HG03196 (cell line): Measurements from ENCODE around the gene CPB1.
"Not testable (repeated sequence)": the region's sequence is repeated elsewhere in the genome, so short reads cannot be mapped to it uniquely, and the experiment has no call there.

Experiments
- ATAC-seq: cut with Tn5 transposase; IDR thresholded peaks from one replicate; pipeline ENCODE4 v1.9.1; 2021; ENCODE audit not compliant: unreplicated experiment

Gene CPB1

DNA sequence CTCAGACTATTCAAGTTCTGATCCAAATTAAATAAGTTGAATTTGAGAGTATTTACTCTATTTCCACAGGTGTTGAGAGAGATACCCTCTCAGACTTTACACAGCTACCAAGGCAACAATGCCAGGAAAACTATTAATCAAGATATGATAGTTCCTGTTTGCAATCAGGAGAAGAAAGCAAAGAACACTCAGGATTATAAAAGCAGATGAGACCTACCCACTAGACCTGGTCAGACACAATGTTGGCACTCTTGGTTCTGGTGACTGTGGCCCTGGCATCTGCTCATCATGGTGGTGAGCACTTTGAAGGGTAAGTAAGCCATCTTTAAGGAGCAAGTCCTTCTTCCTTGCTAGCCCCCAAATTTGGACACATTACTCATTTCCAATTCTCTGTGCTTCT lies at the start of gene CPB1:
Gene CPB1, plus strand, starts transcription at position 227 of the 400 bp plus-strand sequence. Its CDS starts 13 bp downstream, at position 240.
- ATAC-seq: no peak

DNA sequence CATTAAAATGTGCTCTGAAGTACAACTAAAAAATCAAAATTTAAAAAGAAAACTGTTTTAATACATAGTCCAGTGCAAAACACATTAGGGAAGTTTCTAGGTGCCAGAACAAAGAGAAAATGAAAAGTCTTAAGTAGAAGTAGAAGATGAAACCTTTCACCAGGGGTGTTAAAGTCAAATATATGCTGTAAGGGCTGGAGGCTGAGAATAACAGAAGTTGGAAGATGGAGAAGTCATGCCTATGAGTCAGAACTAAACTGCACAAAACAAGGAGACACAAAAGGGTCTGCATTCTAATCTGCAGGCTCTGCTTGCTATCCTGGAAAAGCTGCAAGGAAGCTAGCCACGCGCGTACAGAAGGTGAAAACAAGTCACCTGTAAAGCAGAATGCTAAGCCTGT lies 48.7 kb upstream of the CPB1 start:
- no peak for ATAC-seq

DNA sequence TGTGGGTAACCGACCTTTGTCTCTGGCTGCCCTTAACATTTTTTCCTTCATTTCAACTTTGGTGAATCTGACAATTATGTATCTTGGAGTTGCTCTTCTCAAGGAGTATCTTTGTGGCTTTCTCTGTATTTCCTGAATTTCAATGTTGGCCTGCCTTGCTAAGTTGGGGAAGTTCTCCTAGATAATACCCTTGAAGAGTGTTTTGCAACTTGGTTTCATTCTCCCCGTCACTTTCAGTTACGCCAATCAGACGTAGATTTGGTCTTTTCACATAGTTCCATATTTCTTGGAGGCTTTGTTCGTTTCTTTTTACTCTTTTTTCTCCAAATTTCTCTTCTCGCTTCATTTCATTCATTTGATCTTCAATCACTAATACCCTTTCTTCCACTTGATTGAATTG lies 42.6 kb upstream of the CPB1 start:
- not testable (repeated sequence) for ATAC-seq

DNA sequence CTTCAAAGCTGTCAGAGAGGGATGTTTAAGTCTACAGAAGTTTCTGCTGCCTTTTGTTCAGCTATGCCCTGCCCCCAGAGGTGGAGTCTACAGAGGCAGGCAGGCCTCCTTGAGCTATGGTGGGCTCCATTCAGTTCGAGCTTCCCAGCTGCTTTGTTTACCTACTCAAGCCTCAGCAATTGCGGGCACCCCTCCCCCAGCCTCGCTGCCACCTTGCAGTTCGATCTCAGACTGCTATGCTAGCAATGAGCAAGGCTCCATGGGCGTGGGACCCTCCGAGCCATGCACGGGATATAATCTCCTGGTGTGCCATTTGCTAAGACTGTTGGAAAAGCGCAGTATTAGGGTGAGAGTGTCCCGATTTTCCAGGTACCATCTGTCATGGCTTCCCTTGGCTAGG lies 41.5 kb upstream of the CPB1 start:
- not testable (repeated sequence) for ATAC-seq

DNA sequence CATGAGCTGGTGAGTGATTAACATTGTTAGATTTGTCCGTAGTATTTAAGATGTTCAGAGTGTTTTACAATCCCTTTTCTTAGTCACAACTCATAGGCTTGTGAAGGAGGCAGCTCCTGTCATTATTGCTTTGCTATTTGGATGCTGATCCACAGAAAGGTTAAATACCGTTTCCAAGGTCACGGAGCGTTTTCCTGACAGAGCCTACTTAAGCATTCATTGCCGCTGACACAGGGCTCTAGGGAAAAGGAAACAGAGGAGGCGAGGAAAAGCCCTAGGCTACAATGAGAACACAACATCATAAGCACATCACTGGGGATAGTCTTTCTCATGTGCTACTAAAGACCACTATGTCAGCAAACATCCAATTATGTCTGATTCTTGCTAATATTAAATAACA lies 38.5 kb upstream of the CPB1 start:
- no peak for ATAC-seq

DNA sequence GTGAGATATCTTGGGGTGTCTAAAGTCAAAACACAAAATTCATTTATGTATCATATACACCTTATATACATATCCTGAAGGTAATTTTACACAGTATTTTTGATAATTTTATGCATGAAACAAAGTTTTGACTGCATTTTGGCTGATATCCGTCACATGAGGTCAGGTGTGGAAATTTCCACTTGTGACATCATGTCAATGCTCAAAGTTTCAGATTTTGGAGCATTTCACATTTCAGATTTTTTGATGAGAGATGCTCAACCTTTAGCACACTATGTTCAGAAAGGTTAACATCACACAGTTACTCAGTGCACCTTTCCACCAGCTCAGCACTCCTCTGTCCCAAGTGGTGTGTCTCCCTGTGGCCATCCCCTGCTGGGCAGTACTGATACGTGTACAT lies 37.7 kb upstream of the CPB1 start:
- ATAC-seq: no peak

DNA sequence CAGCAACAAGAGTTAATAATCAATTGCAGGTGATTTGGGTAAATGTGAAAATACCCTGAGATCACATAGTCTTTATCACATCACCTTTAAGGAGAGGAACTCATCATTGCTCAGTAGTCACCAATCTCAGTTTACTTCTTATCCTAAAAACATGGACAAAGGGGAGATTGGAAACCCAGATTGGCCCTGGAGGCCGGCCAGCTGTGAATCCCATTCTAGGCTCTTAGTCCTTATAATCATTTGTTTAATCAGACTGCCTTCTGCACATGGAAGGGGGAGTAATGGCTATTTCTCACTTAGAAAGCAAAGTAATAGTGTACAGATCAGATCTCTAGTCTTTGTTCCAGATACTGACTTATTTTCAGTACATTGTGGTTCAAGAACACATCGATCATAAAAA lies 37.2 kb upstream of the CPB1 start:
- no peak for ATAC-seq

DNA sequence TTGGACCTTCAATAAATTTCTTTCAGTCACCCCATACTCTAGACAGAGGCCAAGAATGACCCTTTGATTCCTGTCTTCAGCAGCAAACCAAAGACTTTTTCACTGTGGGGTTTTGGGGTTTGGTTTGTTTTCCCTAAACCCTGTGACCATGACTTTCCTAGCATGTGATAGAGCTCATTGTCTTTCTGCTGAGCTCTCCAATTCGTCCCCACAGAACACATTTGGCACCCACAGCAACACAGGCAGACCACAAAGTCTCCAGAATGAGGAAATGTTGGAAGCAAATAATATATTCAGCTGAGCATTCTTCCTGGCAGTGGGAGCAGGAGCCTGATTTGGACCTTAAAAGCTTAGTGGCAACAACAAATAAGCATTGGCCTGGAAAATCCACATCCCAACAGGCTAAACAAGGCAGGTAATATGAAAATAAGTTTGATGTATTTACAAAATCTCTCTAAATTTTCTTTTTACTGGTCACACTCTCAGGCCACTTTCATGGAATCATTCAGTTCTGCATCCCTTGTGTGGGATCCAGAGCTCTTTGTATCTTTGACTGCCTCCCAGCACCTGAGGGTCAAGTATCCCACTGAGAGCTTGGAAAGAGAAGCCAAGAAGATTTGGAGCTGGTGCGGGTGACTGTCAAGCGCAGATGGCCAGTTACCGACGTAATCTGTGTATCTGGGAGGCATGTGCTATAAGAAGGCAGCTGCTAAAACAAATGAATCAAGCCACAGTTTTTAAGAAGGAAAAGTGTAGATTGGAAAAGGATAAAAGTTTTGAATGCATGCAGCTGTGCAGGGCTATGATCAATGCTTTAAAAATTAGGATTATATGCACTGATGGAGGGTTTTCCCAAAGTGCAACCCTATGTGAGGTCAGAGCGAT lies 36.5 kb upstream of the CPB1 start:
- ATAC-seq: no peak

DNA sequence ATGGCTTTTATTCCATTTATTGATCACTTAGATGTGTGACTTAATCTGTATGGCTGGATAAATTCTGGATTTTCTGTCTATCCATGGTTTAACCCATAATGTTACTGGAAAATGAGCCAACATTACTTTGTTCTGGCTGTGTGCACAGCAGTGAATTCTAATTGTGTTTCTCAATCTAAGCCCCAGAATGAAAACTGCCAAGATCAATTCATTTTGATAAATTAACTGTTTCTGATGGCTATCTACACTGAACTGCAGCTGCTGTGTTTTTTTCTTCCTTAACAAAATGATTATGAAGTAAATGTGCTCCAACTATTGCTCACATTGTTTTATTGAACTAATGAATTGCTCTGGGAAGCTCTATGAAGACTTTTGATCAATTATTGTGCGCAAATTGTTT lies 35.7 kb upstream of the CPB1 start:
- ATAC-seq: no peak

DNA sequence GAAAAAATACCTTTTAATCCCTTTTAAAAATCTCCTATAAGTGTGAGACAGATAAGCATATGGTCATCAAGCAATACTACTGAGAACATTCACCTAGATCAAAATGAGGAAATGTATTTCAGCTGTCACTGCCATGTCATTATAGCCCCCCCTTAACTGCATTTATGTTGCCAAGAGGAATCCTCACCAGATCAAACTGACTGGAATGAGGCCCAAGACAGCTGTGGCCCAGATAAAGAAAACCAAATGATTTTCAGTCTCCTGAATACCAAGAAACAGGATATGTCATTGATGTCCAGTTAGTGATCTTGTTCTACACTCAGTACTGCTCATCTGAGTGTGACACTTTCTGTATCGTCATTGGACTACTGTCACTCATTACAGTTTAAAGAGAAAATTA lies 35.1 kb upstream of the CPB1 start:
- no peak for ATAC-seq

DNA sequence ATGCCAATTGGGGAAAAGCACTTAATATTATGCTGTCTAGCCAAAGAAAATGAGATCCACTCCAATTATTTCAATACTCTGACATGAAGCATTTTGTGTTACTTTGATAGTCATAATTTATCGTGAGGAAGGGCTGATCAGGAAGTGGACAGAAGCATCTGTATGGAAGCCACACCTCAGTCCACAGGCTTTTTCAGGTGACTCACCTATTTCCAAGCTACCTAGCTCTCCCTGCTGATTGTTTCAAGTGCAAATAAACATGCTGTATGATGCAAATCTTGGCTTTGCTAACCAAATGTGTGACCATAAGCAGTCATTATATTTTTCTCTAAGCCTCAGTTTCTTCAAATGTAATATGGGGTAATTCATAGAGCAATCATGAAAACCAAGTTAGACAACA lies 30.8 kb upstream of the CPB1 start:
- no peak for ATAC-seq

DNA sequence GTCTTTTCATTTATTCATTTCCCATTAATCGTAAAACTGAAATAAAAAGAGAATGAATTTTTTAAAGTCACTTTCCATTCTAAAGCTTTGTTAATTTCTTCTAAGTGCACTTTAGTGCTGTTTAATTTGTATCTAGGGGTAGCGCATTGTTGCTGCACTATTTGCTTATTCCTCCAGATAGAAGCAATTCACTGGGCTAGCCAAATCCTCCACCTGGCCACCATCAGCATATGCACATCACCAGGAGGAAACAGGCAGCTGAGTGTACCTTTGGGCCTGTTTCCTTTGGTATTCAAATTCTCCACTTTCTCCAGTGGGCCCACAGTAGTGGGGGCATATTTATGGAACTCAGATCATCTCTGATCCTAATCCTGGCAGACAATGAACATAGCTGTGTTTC lies 29.8 kb upstream of the CPB1 start:
- ATAC-seq: no peak

DNA sequence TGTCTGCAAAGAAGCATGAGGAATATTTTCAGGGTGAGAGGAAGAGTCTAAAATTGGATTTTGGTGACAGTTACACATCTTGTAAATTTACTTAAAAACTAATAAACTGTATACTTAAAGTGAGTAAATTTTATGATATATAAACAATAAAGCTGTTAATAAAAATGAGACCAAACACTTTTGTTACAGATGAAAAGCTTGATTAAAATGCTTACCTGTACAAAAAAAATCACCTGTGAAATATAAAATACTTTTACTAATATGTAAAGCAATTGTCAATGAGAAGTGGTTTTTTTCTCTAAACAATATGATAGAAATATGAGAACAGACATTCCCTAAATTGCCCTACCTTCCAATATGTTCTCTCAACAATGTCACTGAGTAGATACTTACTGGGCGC lies 27.2 kb upstream of the CPB1 start:
- no peak for ATAC-seq

DNA sequence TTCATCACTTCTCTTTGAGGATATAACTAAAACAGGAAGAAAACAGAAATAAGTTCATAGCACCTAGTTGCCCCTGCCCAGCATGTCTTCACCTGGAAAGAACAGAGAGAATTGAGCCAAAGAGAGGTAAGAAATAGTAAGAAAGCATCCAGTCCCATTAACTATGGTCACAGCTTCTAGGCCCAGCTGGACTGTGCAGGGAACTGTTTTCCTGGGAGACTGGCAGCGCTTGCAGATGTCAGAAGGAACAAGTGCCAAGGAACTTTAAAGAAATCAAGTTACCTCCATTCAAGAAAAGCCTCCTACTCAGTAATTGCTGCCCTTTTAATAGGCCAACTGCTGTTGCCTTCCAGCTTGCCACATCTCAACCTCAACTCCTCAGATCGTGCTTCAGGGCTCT lies 17.8 kb upstream of the CPB1 start:
- ATAC-seq: no peak

DNA sequence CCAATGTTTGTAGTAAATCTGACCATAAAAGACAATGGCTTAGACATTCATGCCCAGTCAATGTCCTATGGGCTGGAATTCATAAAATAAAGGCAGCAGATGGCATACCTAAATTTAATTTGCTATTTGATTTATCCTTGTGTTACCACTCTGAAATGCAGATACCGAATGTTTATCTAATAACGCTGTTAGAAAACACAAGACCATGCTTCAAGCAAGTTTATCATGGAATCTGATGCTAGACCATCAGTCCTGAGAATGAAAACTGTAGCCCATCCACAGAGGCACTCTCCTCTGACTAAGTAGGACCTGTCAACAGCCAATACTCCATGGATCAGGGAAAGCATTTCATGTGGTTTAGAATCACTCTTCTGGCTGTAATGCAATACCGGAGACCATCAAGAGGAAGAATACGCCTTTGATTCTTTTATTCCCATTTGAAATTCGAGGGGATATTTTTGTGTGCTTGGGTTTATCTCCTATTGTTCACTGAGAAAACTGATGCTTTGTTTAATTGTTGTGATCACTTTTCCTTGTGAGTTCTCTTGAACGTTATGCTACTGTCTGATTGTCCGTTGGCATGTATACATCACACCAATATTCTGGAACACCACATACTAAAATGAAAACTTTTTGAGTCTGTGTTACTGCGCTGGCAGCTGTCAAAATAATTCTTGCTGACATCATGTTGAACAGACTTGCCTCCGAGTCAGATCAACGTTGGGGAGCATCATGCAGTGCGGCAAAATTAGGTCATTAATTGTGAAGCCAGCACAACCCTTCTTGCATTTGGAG lies 12.1 kb upstream of the CPB1 start:
- ATAC-seq: no peak

DNA sequence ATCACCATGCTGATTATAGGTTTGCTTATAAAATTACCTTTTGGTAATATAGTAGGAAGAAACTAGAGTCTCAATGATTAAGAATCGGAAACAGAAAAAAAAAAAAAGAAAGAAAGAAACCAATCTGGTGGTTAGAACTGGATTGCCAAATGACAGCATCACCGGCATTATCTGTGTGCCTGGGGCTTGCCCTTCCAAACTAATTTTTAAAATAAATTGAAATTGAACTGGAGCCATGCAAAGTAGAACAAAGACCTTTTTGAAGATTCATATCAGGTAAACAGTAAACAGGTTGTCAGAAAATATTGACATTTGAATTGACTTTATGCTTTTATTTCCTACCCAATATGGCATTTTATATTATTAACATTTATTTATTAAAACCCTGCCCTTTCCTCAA lies 11.2 kb upstream of the CPB1 start:
- ATAC-seq: no peak

DNA sequence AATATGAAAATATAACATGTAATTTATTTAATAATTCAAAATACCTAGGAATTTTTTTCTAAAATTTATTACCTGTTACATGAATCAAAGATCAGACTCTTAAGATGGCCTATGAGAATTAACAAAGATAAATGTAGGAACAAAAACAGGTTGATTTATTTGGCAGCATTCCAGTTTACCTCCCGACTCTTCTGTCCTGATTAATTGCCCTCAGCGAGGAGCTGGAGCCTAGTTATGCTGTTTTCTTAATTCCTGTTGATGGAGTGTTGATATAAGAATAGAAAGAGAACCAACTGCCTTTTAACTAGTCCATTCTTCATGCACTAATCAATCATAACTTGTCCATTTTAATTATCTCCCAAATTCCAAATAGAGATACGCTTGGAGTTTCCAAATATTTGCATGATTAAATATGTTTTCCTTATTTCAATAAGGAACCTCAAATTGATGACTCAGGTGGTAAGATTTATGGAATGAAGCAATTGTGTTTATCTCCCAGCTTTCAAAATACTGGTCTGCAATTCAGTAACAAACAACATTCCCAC lies 10.6 kb upstream of the CPB1 start:
- ATAC-seq: no peak

DNA sequence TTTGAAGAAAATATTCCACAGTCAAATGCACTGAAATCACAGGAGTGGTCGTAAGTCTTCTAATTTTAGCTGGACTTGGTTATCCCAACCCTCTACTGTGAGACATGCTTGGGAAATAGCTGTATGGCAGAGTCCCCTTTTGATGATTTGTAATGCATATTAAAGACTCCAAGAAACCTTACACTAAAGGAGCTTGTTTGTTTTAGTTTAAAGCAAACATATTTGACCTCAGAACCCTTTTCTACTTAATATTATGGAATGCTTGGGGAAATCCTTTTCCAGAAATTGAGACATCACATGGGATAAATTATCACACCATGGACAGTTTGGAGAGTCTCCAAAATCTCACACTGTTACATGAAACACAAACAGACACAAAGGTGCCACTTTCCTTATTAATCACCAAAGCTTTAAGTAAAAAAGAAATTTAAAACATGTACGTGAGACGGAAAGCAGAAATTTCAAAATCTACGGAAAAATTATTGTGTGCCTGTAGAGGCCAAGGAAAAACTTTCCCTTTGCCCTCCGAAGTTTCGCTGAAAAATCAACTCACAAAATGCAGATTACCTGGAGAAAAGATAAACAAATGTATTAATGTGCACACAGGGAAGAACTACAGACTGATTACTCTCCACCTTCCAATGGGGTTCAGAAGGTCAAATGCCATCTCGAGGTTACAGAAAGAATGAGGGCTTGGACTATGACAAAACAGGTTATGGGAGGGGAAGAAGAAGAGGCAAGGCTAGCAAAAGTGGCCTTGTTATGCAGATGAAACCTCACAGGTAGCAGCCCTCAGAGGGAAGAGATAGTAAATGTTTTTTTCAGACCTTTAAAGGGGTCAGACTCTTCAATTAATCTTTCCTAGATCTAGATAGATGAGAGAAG lies 7.0 kb upstream of the CPB1 start:
- no peak for ATAC-seq

DNA sequence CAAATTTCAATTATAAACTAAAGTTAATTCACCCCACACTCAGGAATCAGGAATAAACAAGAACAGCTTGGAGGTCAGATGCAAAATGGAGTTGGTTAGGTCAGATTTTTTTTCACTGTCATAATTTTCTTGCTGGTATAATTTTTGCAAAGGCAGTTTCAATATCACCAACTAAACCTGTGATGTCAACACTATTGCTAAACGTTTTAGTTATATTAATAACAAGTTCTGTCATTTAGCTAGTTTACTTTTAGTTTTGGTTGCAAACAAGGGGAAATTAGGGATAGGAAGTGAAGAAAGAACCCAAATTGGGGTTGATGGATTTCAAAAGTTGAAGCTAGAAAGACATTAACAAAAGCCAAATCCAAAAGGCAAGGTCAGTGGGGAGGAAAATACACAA lies 4.6 kb upstream of the CPB1 start:
- ATAC-seq: no peak

DNA sequence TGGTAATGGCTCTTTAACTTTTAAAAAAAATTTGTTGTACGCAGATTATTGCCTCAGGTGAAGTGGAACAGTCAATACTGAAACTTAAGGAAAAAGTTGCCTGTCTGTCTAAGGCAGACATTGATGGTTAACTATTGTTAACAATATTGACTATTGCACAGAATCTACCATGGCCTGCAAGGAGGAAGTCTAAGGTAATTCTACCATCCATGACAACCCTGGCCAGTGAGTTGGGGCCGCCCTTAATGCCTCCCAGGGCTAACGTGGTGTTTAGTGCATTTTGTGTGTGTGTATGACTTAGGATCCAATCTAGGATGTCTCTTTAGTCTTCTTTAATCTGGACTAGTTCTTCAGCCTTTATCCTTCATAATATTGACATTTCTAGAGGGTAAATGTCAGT lies 2.1 kb upstream of the CPB1 start:
- ATAC-seq: no peak

DNA sequence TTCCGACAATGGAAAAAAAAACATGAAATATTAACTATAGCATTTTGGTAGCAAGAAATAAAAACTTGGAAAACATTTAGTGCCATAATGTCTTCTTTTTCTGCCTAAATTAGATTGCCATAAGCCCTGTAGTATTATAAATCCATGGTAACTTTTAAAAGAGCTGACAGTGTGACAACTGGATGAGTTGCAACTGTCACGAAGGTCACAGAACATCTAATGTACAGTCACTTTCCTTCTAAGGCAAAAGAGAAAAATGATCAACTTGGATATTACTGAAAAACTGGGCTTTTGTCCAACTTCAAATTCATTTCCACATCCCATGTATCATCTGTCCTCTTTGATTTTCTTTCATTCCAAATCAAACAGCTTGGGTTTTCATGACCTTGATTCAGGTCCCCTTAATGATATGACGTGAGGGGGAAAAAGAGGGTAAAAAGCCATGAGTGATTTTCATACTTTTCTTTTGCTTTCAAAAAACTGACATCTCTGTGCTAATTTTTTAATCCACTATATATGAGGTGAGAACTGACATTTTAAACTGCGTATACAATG lies 602 bp downstream of the CPB1 start:
- no peak for ATAC-seq
